GM12891 (cell line): Measurements from ENCODE around the gene AGBL1.

Experiments
- PAX5 ChIP-seq: IDR thresholded peaks from 2 replicates; pipeline ENCODE4 v1.6.1; 2011; ENCODE audit warnings: low read length, moderate library complexity, mild to moderate bottlenecking; ENCODE audit not compliant: insufficient read depth, severe bottlenecking
- POLR2A ChIP-seq: IDR thresholded peaks from 2 replicates; pipeline ENCODE4 v1.6.1; 2011; ENCODE audit warnings: low read depth, low read length, control low read depth
- POLR2AphosphoS5 ChIP-seq: IDR thresholded peaks from 2 replicates; pipeline ENCODE4 v1.6.1; 2011; ENCODE audit warnings: low read depth, low read length, control low read depth
- POU2F2 ChIP-seq: IDR thresholded peaks from 2 replicates; pipeline ENCODE4 v1.6.1; 2011; ENCODE audit warnings: low read depth, mild to moderate bottlenecking, control low read depth, low read length, moderate library complexity
- TAF1 ChIP-seq: IDR thresholded peaks from 2 replicates; pipeline ENCODE4 v1.6.1; 2011; ENCODE audit warnings: low read depth, low read length, control low read depth

DNA sequence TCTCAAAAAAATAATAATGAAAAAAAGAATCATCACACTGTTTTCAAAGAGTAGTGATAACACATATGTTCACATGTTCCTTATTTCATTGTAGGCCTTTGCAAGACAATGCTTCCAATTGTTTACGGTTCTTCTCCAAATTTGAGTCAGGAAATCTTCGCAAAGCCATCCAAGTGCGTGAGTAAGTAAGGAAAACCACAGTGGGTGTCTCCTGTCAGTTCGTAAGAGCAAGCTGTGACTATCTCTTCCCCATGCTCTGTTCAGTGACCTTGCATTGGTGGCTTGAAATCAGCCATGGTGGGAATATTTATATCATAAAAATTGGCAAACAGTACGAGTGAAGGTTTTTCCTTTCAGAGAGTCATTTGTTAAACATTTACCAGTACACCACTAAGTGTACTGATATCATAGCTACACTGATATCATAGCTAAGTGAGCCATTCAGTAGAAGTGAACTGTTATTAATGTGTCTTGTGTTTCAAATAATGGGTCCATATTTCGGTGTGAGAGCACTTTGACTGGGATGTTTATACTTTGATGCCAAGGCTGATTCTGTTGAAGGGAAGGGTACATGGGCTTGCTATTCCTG lies 187.3 kb downstream of the AGBL1 start:
- TF ChIP-seq PAX5 (no peak), POLR2A (no peak), POLR2AphosphoS5 (no peak), TAF1 (no peak), POU2F2 (no peak)
